Measurements from ENCODE around the gene SARDH. TPM values are rescaled to one million over a fixed set of nuclear protein-coding genes. Genes with fewer than 3 reads are reported as not detected.

Gene SARDH
- total and polyA plus RNA-seq, 2 of the 8 experiments (the other 6 are each of a cell fraction or from before 2014, with no cell fraction given) = 6.4 to 7.4 TPM

- no peak overlapping the region for H2BK15ac ChIP-seq (ENCODE audit: low read length)
- no peak overlapping the region for H4K5ac ChIP-seq (ENCODE audit: insufficient read length, low read depth, low read length)
- H3K4me3 ChIP-seq (ENCODE audit: extremely low read depth in 1 of 4, insufficient read depth in 2 of 4, low read depth in 3 of 4, low read length in 4 of 4) = no peak overlapping the region
- H3K27me3 ChIP-seq (replicated peaks in 1 of 4; ENCODE audit: control insufficient read depth in 3 of 4, extremely low read depth in 1 of 4, insufficient read depth in 3 of 4, low read length in 3 of 4) = no peaks in the 10 kb centered on the region
- no peak overlapping the region for H3K27ac ChIP-seq (ENCODE audit: low read depth, low read length)
- peaks cover 0 to 14% (median 2%) of the 10 kb centered on the region in 4 experiments; a peak in 5 of 8 replicates for H3K36me3 ChIP-seq (ENCODE audit: control insufficient read depth in 2 of 4, insufficient read depth in 4 of 4, low read length in 3 of 4)
- no peak overlapping the region for H2BK20ac ChIP-seq (ENCODE audit: low read length)
- no peak overlapping the region; the same call in 1 of the 2 replicates for H2BK5ac ChIP-seq (ENCODE audit: low read depth, low read length)
- peaks cover 7 to 10% of the 10 kb centered on the region in 2 experiments for H4K20me1 ChIP-seq (replicated peaks in 1 of 2; ENCODE audit: control insufficient read depth in 1 of 2, insufficient read depth in 2 of 2, low read length in 2 of 2)
- no peak for FAIRE-seq
- H2BK12ac ChIP-seq (ENCODE audit: low read depth, low read length) = no peak overlapping the region
- H3K56ac ChIP-seq (replicated peaks; ENCODE audit: insufficient read length, low read depth, low read length) = no peak overlapping the region
- peaks cover 0 to 3% (median 1%) of the 10 kb centered on the region in 4 experiments; a peak in 4 of 7 replicates for H3K4me1 ChIP-seq (replicated peaks in 1 of 4; ENCODE audit: control insufficient read depth in 3 of 4, insufficient read depth in 4 of 4, low read length in 3 of 4)
- no peak overlapping the region for H2BK120ac ChIP-seq (replicated peaks; ENCODE audit: low read depth, low read length)
- H3K18ac ChIP-seq (ENCODE audit: extremely low read depth, low read length) = no peak overlapping the region
- no peak overlapping the region for H2AFZ ChIP-seq (ENCODE audit: low read length)
- no peak for TF ChIP-seq CBX8 (IDR thresholded peaks at IDR 0.05; ENCODE audit: borderline replicate concordance, low read depth, low read length)
- TF ChIP-seq BCL11A (IDR thresholded peaks at IDR 0.05; ENCODE audit: low read depth in 2 of 2, low read length in 2 of 2) = no peak
- TF ChIP-seq FOSL1 (IDR thresholded peaks at IDR 0.05; ENCODE audit: insufficient read depth, low read depth, low read length) = no peak
- TF ChIP-seq HDAC2 (IDR thresholded peaks at IDR 0.05; ENCODE audit: borderline replicate concordance in 1 of 2, low read depth in 2 of 2, low read length in 2 of 2) = no peak
- H4K91ac ChIP-seq (replicated peaks; ENCODE audit: insufficient read length, low read length) = no peak overlapping the region
- H3K4me2 ChIP-seq (ENCODE audit: insufficient read depth in 1 of 2, low read depth in 2 of 2, low read length in 2 of 2) = no peak overlapping the region
- H3K23me2 ChIP-seq (ENCODE audit: low read depth, low read length) = no peaks in the 10 kb centered on the region; the same call in 1 of the 2 replicates
- H3K14ac ChIP-seq (ENCODE audit: insufficient read length) = no peak overlapping the region
- no peak overlapping the region for H3K9ac ChIP-seq (replicated peaks in 1 of 4; ENCODE audit: extremely low read depth in 1 of 4, low read depth in 3 of 4, low read length in 3 of 4)
- DNase-seq (ENCODE audit: low read depth in 1 of 2, low spot score in 2 of 2) = no peak
- no peak overlapping the region; the same call in 1 of the 2 replicates for H4K8ac ChIP-seq (ENCODE audit: extremely low read depth, insufficient read depth, low read length)
- H3K79me1 ChIP-seq (ENCODE audit: low read depth, low read length) = no peaks in the 10 kb centered on the region; the same call in 1 of the 2 replicates
- H3K4ac ChIP-seq (replicated peaks; ENCODE audit: insufficient read length, low read depth, low read length) = no peak overlapping the region
- no peak overlapping the region for H2AK5ac ChIP-seq (ENCODE audit: low read depth, low read length)
- WGBS, 2 experiments (ENCODE audit: extremely low coverage in 1 of 2, insufficient coverage in 1 of 2, insufficient read length in 1 of 2, insufficient replicate concordance in 2 of 2, low coverage in 1 of 2, low lambda C conversion rate in 2 of 2, missing lambda C conversion rate in 1 of 2) = 90% methylated on average over 15 of the region's 17 CpGs; no CpG with 5 or more reads in 1 of the 2 experiments
- POLR2A ChIA-PET (ENCODE audit: partially characterized antibody) = no interaction called here
- CTCF ChIA-PET (ENCODE audit: partially characterized antibody) = interaction anchor here (0.6 to 4.8 kb wide), 8 partner anchors 8 to 669 kb away, joined by 3 to 31 read pairs (median 5); no protein-coding TSS in a partner anchor
- no peaks in the 10 kb centered on the region for H3K79me2 ChIP-seq (ENCODE audit: control insufficient read depth in 1 of 2, insufficient read depth in 2 of 2, low read length in 2 of 2)
- no peaks in the 10 kb centered on the region for H3K9me3 ChIP-seq (ENCODE audit: insufficient read depth in 2 of 2, low read depth in 1 of 2, low read length in 1 of 2)
- no peak overlapping the region for H3K23ac ChIP-seq (ENCODE audit: insufficient read length)
Observed at GRCh38 chr9:133786907-133787753, 49.0 kb upstream of the SARDH start.
